Mesenteric fat pad (tissue), 1 donor: ENCODE data around the gene TMEM106B. TPM values are rescaled to one million over a fixed set of nuclear protein-coding genes. Genes with fewer than 3 reads are reported as not detected.
"Not testable (repeated sequence)": the region's sequence is repeated elsewhere in the genome, so short reads cannot be mapped to it uniquely, and the experiment has no call there.

Source experiments
- DNase-seq: peaks from one replicate; pipeline ENCODE4 v3.0.0-alpha.2; 2020; ENCODE audit warnings: low spot score
- long read RNA-seq: library from polyadenylated mRNA; unstranded; transcript quantifications from one replicate; pipeline ENCODE4 v2.0.0, GENCODE V29; 2020
- total RNA-seq: library from RNA; stranded (reverse); fragmentation: NEBNext Ultra II Directional; extraction: Animal tissue kit (Norgen Biotek cat#: 25700); gene quantifications from one replicate; pipeline ENCODE4 v1.2.1, GENCODE V29; 2021
- donor health status: DM: yes; HTN: yes; CAD: no.

TMEM106B gene
- total RNA-seq, result 35.4 TPM
- long read RNA-seq, transcript TMEM106B-202 (8 exons, 2,126 nt), result major isoform, 48 of 57 reads
- long read RNA-seq, partial matches to known transcripts, result 7 of 57 reads
- long read RNA-seq, other reads (novel, unspliced or antisense), result 2 of 57 reads

GRCh38 chr7:12211054-12211710 is at the start of gene TMEM106B:
Gene TMEM106B, plus strand, starts transcription at chr7:12211294. Its CDS starts 3,517 bp downstream, at chr7:12214811.
- DNase-seq, result peak; percentile 99

- no peak for DNase-seq
These were observed 48.5 kb upstream of the TMEM106B start for GRCh38 chr7:12162415-12163113.

- not testable (repeated sequence) for DNase-seq
These were observed 43.0 kb upstream of the TMEM106B start for GRCh38 chr7:12168065-12168464.

GRCh38 chr7:12169981-12170820 is 40.9 kb upstream of the TMEM106B start:
- DNase-seq, result not testable (repeated sequence)

- no peak for DNase-seq
These were observed 37.4 kb upstream of the TMEM106B start for GRCh38 chr7:12173671-12174070.

GRCh38 chr7:12174931-12175330 is 36.2 kb upstream of the TMEM106B start:
- no peak for DNase-seq

- no peak for DNase-seq
These were observed 32.8 kb upstream of the TMEM106B start for GRCh38 chr7:12178317-12178716.

GRCh38 chr7:12194426-12194825 is 16.7 kb upstream of the TMEM106B start:
- DNase-seq, result no peak

GRCh38 chr7:12196386-12196785 is 14.7 kb upstream of the TMEM106B start:
- no peak for DNase-seq

- no peak for DNase-seq
These were observed 11.7 kb upstream of the TMEM106B start for GRCh38 chr7:12199363-12199762.

GRCh38 chr7:12207046-12207445 is 4.0 kb upstream of the TMEM106B start:
- DNase-seq, result no peak

- DNase-seq, result no peak
These were observed 1.9 kb upstream of the TMEM106B start for GRCh38 chr7:12209221-12209620.

GRCh38 chr7:12210179-12211053 is 678 bp upstream of the TMEM106B start:
- DNase-seq, result no peak

- no peak for DNase-seq
These were observed 804 bp downstream of the TMEM106B start for GRCh38 chr7:12211711-12212485.

- DNase-seq, result no peak
These were observed 6.2 kb downstream of the TMEM106B start for GRCh38 chr7:12217311-12217710.

GRCh38 chr7:12220389-12221046 is 9.4 kb downstream of the TMEM106B start:
- DNase-seq, result no peak

- no peak for DNase-seq
These were observed 10.3 kb downstream of the TMEM106B start for GRCh38 chr7:12221414-12221813.

- no peak for DNase-seq
These were observed 11.9 kb downstream of the TMEM106B start for GRCh38 chr7:12222889-12223579.

- DNase-seq, result not testable (repeated sequence)
These were observed 13.9 kb downstream of the TMEM106B start for GRCh38 chr7:12225017-12225416.
